ENCODE measurements around the gene CC2D2A. TPM values are rescaled to one million over a fixed set of nuclear protein-coding genes. Genes with fewer than 3 reads are reported as not detected.

CC2D2A gene
- 1.3 TPM for polyA plus RNA-seq (2012; ENCODE audit: missing spikeins)

DNA sequence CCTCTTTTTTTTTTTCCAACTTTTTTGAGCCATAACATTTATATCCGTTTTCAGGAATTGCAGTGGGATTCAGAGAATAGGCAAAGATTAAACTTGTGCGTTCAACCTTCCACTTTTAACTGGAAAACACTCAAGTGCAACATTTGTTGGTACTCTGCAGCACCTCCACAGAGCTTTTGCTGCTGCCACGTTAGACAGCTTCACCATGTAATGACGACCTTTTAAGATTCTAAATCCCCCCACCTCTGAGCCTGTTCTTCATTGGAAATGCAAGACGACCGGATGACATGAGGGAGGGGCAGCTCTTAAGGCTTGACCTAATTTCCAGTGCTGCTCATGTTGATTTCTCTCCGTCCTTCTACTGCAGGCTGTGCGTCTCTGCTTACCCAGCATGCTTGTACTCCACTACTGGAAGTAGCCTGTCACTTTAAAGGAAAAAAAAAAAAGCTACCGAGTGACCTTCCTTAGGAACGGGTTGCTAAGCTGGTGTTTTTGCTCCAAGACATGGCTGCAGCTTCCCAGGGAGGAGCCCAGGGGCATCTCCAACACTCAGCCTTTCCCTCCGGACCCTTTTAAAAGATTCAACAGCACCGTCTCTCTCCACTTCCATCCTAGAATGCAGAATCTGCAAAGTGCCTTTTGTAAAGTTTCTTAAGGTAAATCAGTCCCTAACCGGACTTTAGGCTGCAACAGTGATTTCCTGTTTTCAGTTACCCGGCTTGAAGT lies at the start of gene CC2D2A:
TSS of gene CC2D2A (plus strand) at position 481 of the 726 bp plus-strand sequence. CDS start 6,051 bp downstream, outside the sequence.
- no peak for DNase-seq (ENCODE audit: insufficient read length)
- no peak for TF ChIP-seq TAF1 (IDR thresholded peaks at IDR 0.05; ENCODE audit: borderline replicate concordance, low read depth, low read length)
- no peak for TF ChIP-seq POLR2AphosphoS5 (IDR thresholded peaks at IDR 0.05; ENCODE audit: low read depth, low read length)
- TF ChIP-seq POLR2A (IDR thresholded peaks at IDR 0.05; ENCODE audit: low read depth, low read length), result no peak
- no peak for FAIRE-seq

DNA sequence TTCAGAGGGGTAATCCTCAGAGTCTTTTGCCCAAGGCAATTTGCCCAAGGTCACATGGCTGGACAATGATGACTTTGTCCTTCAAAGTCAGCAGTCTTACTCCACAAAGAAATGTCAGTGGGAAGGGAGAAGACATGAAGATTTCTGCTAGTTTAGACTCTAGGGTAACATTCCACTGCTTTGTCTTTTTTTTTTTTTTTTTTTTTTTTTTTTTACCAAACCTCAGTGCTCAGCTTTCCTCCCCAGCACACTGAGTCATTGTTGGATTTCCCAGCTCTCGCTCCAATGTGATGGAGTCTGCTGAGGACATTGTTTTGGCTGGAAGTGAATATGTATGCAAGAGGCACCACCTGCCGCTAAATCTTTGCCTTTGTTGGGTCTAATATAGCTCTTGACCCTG lies 49.0 kb upstream of the CC2D2A start:
- no peak for FAIRE-seq
- TF ChIP-seq TAF1 (IDR thresholded peaks at IDR 0.05; ENCODE audit: borderline replicate concordance, low read depth, low read length), result no peak
- TF ChIP-seq POLR2AphosphoS5 (IDR thresholded peaks at IDR 0.05; ENCODE audit: low read depth, low read length), result no peak
- TF ChIP-seq POLR2A (IDR thresholded peaks at IDR 0.05; ENCODE audit: low read depth, low read length), result no peak
- no peak for DNase-seq (ENCODE audit: insufficient read length)

DNA sequence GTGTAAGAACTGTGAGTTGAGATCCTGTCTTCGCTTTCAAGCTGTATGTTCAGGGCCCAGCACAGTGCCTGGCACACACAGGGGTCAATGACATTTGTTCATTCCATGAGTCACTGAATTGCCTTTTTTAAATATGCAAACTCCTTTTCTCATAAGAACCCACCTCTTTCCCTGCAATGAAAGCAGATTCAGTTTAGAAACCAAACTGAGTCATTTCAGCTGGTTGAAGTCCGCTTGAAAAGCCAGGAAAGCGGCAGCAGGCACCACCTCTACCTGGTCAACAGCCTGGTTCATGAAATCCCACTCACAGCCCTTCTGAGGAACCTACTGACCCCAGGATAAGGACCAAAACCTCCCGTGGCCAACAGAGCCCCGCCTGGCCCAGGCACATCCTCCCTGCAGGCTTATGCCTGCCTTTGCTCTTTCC lies 46.4 kb upstream of the CC2D2A start:
- FAIRE-seq (no peak), DNase-seq (ENCODE audit: insufficient read length) (no peak)
- TF ChIP-seq TAF1 (IDR thresholded peaks at IDR 0.05; ENCODE audit: borderline replicate concordance, low read depth, low read length), result no peak
- TF ChIP-seq POLR2AphosphoS5 (IDR thresholded peaks at IDR 0.05; ENCODE audit: low read depth, low read length), result no peak
- no peak for TF ChIP-seq POLR2A (IDR thresholded peaks at IDR 0.05; ENCODE audit: low read depth, low read length)

DNA sequence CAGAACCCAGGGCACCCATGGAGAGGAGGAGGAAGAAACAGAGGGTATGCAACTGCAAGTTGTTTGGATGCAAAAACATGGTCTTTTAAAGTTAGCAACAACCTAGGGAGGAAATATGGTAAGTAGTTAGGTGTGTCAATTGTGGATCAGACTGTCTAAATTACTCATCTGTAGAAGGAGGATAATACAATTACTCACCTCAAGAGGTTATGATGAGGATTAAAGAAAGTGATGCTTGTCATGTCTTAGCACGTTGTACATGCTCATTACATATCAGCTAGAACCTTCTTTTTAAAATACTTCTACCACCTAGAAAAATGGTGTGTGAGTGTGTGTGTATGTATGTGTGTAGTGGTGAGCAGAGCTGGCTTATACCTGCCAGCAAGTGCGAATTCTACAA lies 44.2 kb upstream of the CC2D2A start:
- DNase-seq (ENCODE audit: insufficient read length), result no peak
- TF ChIP-seq TAF1 (IDR thresholded peaks at IDR 0.05; ENCODE audit: borderline replicate concordance, low read depth, low read length) (no peak), POLR2AphosphoS5 (IDR thresholded peaks at IDR 0.05; ENCODE audit: low read depth, low read length) (no peak), POLR2A (IDR thresholded peaks at IDR 0.05; ENCODE audit: low read depth, low read length) (no peak)
- FAIRE-seq, result no peak

DNA sequence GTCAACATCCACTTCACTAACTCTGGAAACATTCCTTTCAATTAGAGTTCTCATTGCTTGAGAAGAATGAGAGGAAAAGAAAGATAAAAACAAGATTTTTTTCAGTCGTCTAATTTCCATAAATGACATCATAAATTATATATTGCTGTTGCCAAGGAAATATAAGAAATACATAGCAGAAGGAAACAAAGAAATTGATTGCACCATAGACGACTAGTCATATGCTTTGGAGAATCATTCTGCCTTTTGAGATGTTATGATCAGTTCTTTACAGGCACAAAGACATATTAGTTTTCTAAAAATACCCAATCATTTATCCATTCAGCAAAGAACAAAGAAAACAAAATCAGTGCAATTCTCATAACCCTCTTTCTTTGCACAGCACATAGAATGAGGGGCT lies 42.5 kb upstream of the CC2D2A start:
- DNase-seq (ENCODE audit: insufficient read length) (no peak), FAIRE-seq (no peak)
- TF ChIP-seq POLR2A (IDR thresholded peaks at IDR 0.05; ENCODE audit: low read depth, low read length) (no peak), POLR2AphosphoS5 (IDR thresholded peaks at IDR 0.05; ENCODE audit: low read depth, low read length) (no peak), TAF1 (IDR thresholded peaks at IDR 0.05; ENCODE audit: borderline replicate concordance, low read depth, low read length) (no peak)

DNA sequence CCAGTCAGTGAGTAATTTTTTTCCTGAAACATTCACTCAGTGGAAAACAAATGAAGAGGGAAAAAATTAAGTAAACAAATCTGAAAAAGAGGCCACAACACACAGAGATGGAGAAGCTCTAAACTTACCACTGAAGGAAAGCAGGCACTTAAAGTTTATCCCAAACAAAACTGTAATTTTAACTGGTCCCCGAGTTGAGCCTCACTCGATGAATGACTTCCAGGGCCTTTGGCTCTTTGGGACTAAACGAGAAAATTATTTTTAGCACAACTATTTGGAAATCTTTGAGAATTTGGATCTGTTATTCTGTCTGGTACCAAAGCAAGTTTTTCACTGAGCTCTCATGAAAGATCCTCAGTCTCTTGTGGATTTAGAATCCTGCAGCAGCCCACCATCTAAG lies 42.0 kb upstream of the CC2D2A start, which contains the start of gene C1QTNF7:
TSS of gene C1QTNF7 (plus strand) at position 333 of the 400 bp plus-strand sequence. CDS start 7,711 bp downstream, outside the sequence.
- DNase-seq (ENCODE audit: insufficient read length), result no peak
- FAIRE-seq, result no peak
- TF ChIP-seq POLR2A (IDR thresholded peaks at IDR 0.05; ENCODE audit: low read depth, low read length), result no peak

DNA sequence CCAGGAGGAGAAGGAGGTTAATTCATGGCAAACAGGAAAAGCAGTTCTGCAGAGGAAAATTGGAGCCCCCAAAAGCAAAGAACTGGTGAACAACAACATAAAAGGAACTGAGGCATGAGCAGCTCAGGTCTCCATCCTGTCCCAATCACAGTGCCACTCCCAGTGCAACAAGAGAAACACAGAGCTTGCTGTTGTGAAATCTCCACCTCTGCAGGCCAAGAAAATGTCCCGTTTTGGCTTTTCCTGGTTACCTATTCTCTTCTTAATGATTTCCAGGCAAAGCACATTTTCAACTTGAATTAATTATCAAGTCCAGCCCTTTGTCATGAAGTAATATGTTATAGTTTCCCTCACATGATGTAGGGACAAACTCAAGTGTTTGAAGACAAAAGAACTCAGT lies 41.1 kb upstream of the CC2D2A start:
- DNase-seq (ENCODE audit: insufficient read length) (no peak), FAIRE-seq (no peak)
- TF ChIP-seq POLR2AphosphoS5 (IDR thresholded peaks at IDR 0.05; ENCODE audit: low read depth, low read length), result no peak

DNA sequence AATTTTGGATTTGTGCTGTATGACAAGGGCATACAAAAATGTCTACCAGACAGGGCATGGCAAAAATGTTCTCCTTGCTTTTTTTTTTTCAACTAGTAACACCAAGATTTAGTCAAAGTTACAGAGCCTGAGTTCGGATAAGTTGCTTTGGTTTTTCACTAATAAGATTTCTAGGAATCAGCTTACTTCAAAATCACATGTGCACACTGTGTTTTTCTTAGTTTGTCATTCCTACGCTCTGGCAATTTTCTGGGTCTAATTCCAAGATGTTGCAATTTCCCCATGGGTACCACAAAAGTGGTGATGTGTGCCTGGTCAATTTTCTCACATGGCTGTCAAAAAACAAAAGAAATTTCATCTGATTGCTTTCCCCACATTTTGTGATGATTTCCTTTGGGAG lies 35.6 kb upstream of the CC2D2A start:
- FAIRE-seq, result no peak
- no peak for TF ChIP-seq TAF1 (IDR thresholded peaks at IDR 0.05; ENCODE audit: borderline replicate concordance, low read depth, low read length)
- no peak for TF ChIP-seq POLR2AphosphoS5 (IDR thresholded peaks at IDR 0.05; ENCODE audit: low read depth, low read length)
- no peak for TF ChIP-seq POLR2A (IDR thresholded peaks at IDR 0.05; ENCODE audit: low read depth, low read length)
- DNase-seq (ENCODE audit: insufficient read length), result no peak

DNA sequence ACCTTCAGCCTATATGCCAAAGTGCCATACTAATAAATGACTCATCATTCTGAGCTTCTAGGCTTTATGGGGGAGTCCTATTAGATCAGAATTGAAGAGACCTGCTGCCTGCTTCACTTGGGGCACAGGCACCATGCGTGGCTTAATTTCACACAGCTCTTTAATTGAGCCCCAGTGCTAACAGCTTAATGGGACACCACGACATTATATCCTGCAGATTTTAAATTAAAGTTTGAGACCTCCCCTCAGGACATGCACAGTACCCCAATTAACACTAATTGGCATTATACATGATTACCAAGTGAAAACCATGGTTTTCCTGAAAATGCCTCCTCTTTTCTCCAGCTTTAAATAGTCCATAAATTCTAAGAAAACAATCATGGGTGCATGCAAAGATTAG lies 35.0 kb upstream of the CC2D2A start:
- no peak for DNase-seq (ENCODE audit: insufficient read length)
- FAIRE-seq, result no peak
- TF ChIP-seq POLR2AphosphoS5 (IDR thresholded peaks at IDR 0.05; ENCODE audit: low read depth, low read length) (no peak), POLR2A (IDR thresholded peaks at IDR 0.05; ENCODE audit: low read depth, low read length) (no peak), TAF1 (IDR thresholded peaks at IDR 0.05; ENCODE audit: borderline replicate concordance, low read depth, low read length) (no peak)

DNA sequence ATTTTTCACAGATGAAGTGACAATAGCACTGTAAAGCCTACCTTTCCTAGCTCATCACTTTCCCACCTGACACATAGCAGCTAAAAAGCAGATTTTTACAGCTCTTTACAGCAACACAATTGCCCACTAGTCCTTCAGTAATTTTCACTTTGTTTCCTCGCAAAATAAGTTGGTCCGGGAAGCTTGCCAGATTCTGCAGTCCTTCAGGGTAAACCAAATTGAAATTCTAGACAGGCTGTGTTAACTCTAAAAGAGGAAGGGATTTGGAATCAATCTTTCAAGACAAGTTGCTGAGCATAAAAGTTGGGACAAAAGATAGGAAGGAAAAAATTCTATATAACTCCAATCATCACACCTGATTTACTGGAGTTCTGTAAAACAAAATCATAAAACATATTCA lies 33.2 kb upstream of the CC2D2A start:
- FAIRE-seq (no peak), DNase-seq (ENCODE audit: insufficient read length) (no peak)
- TF ChIP-seq TAF1 (IDR thresholded peaks at IDR 0.05; ENCODE audit: borderline replicate concordance, low read depth, low read length) (no peak), POLR2A (IDR thresholded peaks at IDR 0.05; ENCODE audit: low read depth, low read length) (no peak), POLR2AphosphoS5 (IDR thresholded peaks at IDR 0.05; ENCODE audit: low read depth, low read length) (no peak)

DNA sequence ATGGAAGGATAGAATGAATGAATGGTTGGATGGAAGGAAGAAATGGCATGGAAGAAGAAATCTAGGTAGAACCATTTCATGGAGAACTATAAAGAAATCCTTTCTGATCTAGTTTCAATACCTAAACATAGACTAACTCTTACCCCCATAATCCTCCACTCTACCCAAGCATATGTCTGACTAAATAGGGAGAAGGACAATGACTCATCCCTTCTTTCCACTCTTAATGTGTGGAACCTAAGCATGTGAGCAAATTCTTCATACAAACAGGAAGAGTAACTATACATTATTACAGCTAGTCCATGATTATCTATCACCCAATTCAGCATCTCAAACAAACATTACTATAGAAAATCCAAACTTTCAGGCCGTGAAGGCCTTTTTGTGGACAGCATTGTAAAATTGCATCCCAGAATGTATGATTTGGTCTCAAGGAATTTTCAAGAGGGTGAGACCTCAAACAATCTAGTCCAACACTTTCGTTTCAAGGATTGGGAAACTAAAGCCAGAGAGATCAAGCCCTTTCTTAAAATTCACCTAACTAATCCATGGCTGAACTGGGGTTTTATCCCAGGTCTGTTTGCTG lies 30.6 kb upstream of the CC2D2A start:
- TF ChIP-seq TAF1 (IDR thresholded peaks at IDR 0.05; ENCODE audit: borderline replicate concordance, low read depth, low read length) (no peak), POLR2A (IDR thresholded peaks at IDR 0.05; ENCODE audit: low read depth, low read length) (no peak), POLR2AphosphoS5 (IDR thresholded peaks at IDR 0.05; ENCODE audit: low read depth, low read length) (no peak)
- DNase-seq (ENCODE audit: insufficient read length) (no peak), FAIRE-seq (no peak)

DNA sequence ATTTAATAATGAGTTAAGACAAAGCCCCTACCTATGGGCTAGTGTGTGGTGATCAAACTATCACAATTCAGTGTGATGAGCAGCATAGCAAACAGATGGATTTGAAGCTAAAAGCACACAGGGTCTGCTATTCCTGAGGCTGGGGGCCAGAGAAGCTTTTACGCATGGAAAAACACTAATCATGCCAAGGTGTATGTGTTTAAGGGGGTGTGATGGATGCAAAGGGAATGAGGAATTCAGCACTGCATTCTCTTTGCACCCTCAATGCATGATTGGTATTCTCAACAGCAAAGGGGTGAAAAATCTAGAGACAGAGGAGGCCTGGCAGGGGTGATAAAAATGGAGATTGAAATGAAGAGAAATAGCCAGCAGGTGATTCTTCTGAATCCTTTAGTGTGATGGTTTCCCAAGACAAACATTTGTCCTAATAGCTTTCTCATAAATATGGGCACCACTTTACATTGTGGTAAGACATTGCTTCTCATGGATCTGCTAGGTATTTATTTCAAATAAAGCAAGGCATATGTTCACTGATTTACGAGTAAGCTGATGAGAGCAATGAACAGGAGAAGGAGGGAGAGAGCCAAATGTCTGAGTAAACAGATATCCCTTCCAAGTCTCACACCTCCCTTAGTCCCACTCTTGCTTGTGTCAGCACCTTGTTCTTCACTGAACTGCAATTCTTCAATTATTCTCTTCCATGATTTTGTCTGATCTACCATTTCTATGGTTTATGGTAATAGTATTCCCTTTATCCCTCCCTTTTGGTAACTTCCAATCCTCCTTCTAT lies 26.1 kb upstream of the CC2D2A start:
- no peak for TF ChIP-seq TAF1 (IDR thresholded peaks at IDR 0.05; ENCODE audit: borderline replicate concordance, low read depth, low read length)
- TF ChIP-seq POLR2A (IDR thresholded peaks at IDR 0.05; ENCODE audit: low read depth, low read length), result no peak
- TF ChIP-seq POLR2AphosphoS5 (IDR thresholded peaks at IDR 0.05; ENCODE audit: low read depth, low read length), result no peak
- DNase-seq (ENCODE audit: insufficient read length) (no peak), FAIRE-seq (no peak)
